Brain microvascular endothelial cell (primary cell): ENCODE measurements around the gene MED10.

Experiments used
- DNase-seq: peaks from one replicate; pipeline ENCODE4 v3.0.0-alpha.2; 2020
- H3K27ac ChIP-seq: fragments of 250-450 bp; sonication (Bioruptor Pico); 2 replicates; pipeline ENCODE4 v1.5.1; 2020; ENCODE audit warnings: mild to moderate bottlenecking, moderate library complexity
- H3K27me3 ChIP-seq: fragments of 250-450 bp; sonication (Bioruptor Pico); replicated peaks from 2 replicates; pipeline ENCODE4 v1.5.1; 2020; ENCODE audit warnings: mild to moderate bottlenecking
- H3K36me3 ChIP-seq: fragments of 250-450 bp; sonication (Bioruptor Pico); replicated peaks from 2 replicates; pipeline ENCODE4 v1.5.1; 2020; ENCODE audit warnings: mild to moderate bottlenecking
- H3K4me3 ChIP-seq: 2 replicates; pipeline ENCODE4 v1.5.1; 2011; ENCODE audit warnings: low read depth, mild to moderate bottlenecking, control low read depth, low read length, moderate library complexity
- CTCF ChIP-seq: IDR thresholded peaks from 2 replicates; pipeline ENCODE4 v1.5.1; 2011; ENCODE audit warnings: low read depth, mild to moderate bottlenecking, moderate library complexity, low read length, control low read depth, inconsistent platforms; ENCODE audit errors: missing control alignments
- in situ Hi-C: cut with HindIII; loops from 2 replicates; pipeline ENCODE4 v1.10.0; 2017; ENCODE audit warnings: low sequenced_read_pairs, low pct_ligation_motif_present

Gene MED10

GRCh38 chr5:6378766-6379103 is 388 bp upstream of the MED10 start:
- no peak for TF ChIP-seq CTCF
- in situ Hi-C loops, result no loop called here
- H3K27ac ChIP-seq, result no peak overlapping the region
- H3K4me3 ChIP-seq, result peak overlapping the region; percentile 90
- no peaks in the 10 kb centered on the region for H3K27me3 ChIP-seq
- H3K36me3 ChIP-seq, result peaks cover 21% of the 10 kb centered on the region
- DNase-seq, result no peak

GRCh38 chr5:6377582-6377904 is 804 bp downstream of the MED10 start:
- TF ChIP-seq CTCF, result no peak
- in situ Hi-C loops, result no loop called here
- Histone ChIP-seq H3K27me3 (no peaks in the 10 kb centered on the region), H3K36me3 (peaks cover 33% of the 10 kb centered on the region), H3K27ac (peak overlapping the region; percentile 75), H3K4me3 (peak overlapping the region; percentile 90)
- DNase-seq, result no peak

- H3K36me3 ChIP-seq, result peaks cover 38% of the 10 kb centered on the region
- in situ Hi-C loops, result no loop called here
- no peak for DNase-seq
- no peak overlapping the region for H3K27ac ChIP-seq
- peak overlapping the region; percentile 90 for H3K4me3 ChIP-seq
- H3K27me3 ChIP-seq, result no peaks in the 10 kb centered on the region
- no peak for TF ChIP-seq CTCF
Observed at GRCh38 chr5:6376974-6377520, 1.3 kb downstream of the MED10 start.

- H3K27ac ChIP-seq, result no peak overlapping the region
- H3K36me3 ChIP-seq, result peaks cover 59% of the 10 kb centered on the region
- H3K27me3 ChIP-seq, result no peaks in the 10 kb centered on the region
- no peak overlapping the region for H3K4me3 ChIP-seq
- in situ Hi-C loops, result no loop called here
- TF ChIP-seq CTCF, result no peak
- no peak for DNase-seq
Observed at GRCh38 chr5:6373081-6373846, 5.1 kb downstream of the MED10 start.

GRCh38 chr5:6372251-6373080 is 5.9 kb downstream of the MED10 start:
- Histone ChIP-seq H3K27me3 (no peaks in the 10 kb centered on the region), H3K36me3 (peaks cover 59% of the 10 kb centered on the region), H3K27ac (no peak overlapping the region), H3K4me3 (no peak overlapping the region)
- in situ Hi-C loops, result no loop called here
- no peak for DNase-seq
- no peak for TF ChIP-seq CTCF
